H1 (cell line): ENCODE data around the gene FRMD4A. TPM values are rescaled to one million over a fixed set of nuclear protein-coding genes. Genes with fewer than 3 reads are reported as not detected.

Experiments used
- CTCF ChIA-PET: fragments of 300-600 bp; sonication (Branson Sonifier 250); formaldehyde crosslinking; loops from one replicate; lab custom pipeline; 2021; ENCODE audit not compliant: partially characterized antibody; lab: Charles Lee
- POLR2A ChIA-PET: fragments of 300-600 bp; sonication (Branson Sonifier 250); formaldehyde crosslinking; loops from one replicate; lab custom pipeline; 2021; ENCODE audit warnings: inconsistent platforms; ENCODE audit not compliant: partially characterized antibody; lab: Charles Lee
- DNase-seq, 2 experiments: peaks; one replicate each; pipeline versions ENCODE4 v3.0.0 to v3.0.0-alpha.2; 2010 to 2022; ENCODE audit warnings: low spot score in 2 of 2, low read depth in 1 of 2, mixed read lengths in 1 of 2
- FAIRE-seq: peaks from 2 replicates; lab custom pipeline; 2011; peaks lifted over from hg19 to GRCh38; lab: Jason Lieb, UNC
- H2AFZ ChIP-seq: 2 replicates; pipeline ENCODE4 v1.8.1; 2012; ENCODE audit warnings: low read length, inconsistent platforms
- H2AK5ac ChIP-seq: 2 replicates; pipeline ENCODE4 v1.6.1; 2013; ENCODE audit warnings: low read depth, low read length
- H2BK120ac ChIP-seq: replicated peaks from 2 replicates; pipeline ENCODE3; 2013; ENCODE audit warnings: low read depth, low read length, inconsistent platforms
- H2BK12ac ChIP-seq: 2 replicates; pipeline ENCODE4 v1.6.1; 2013; ENCODE audit warnings: low read depth, low read length
- H2BK15ac ChIP-seq: 2 replicates; pipeline ENCODE4 v1.6.1; 2013; ENCODE audit warnings: low read length
- H2BK20ac ChIP-seq: 2 replicates; pipeline ENCODE4 v1.6.1; 2013; ENCODE audit warnings: low read length
- H2BK5ac ChIP-seq: 2 replicates; pipeline ENCODE4 v1.6.1; 2013; ENCODE audit warnings: low read depth, low read length
- H3K14ac ChIP-seq: 2 replicates; pipeline ENCODE4 v1.6.1; 2013; ENCODE audit warnings: inconsistent platforms; ENCODE audit not compliant: insufficient read length
- H3K18ac ChIP-seq: 2 replicates; pipeline ENCODE4 v1.6.1; 2013; ENCODE audit warnings: low read length; ENCODE audit errors: extremely low read depth
- H3K23ac ChIP-seq: 2 replicates; pipeline ENCODE4 v1.6.1; 2013; ENCODE audit warnings: inconsistent platforms; ENCODE audit not compliant: insufficient read length
- H3K23me2 ChIP-seq: 2 replicates; pipeline ENCODE4 v1.6.1; 2013; ENCODE audit warnings: low read depth, low read length
- H3K27ac ChIP-seq: 2 replicates; pipeline ENCODE4 v1.6.1; 2011; ENCODE audit warnings: low read depth, low read length, inconsistent platforms
- H3K27me3 ChIP-seq, 4 experiments: replicated peaks in 1 of 4; 1 replicate in 1 of 4; 2 replicates in 3 of 4; pipeline versions ENCODE4 v1.6.1 to v1.8.1; 2011 to 2013; ENCODE audit warnings: low read length in 3 of 4, mild to moderate bottlenecking in 3 of 4, inconsistent platforms in 2 of 4, mixed read lengths in 2 of 4, moderate library complexity in 1 of 4; ENCODE audit not compliant: control insufficient read depth in 3 of 4, insufficient read depth in 3 of 4; ENCODE audit errors: extremely low read depth in 1 of 4
- H3K36me3 ChIP-seq, 4 experiments: 2 replicates each; pipeline versions ENCODE4 v1.6.1 to v1.8.1; 2011 to 2013; ENCODE audit warnings: mild to moderate bottlenecking in 4 of 4, low read length in 3 of 4, moderate library complexity in 2 of 4, control low read depth in 1 of 4, inconsistent platforms in 1 of 4; ENCODE audit not compliant: insufficient read depth in 4 of 4, control insufficient read depth in 2 of 4
- H3K4ac ChIP-seq: replicated peaks from 2 replicates; pipeline ENCODE3; 2013; ENCODE audit warnings: low read length, low read depth, mixed read lengths, inconsistent platforms; ENCODE audit not compliant: insufficient read length
- H3K4me1 ChIP-seq, 4 experiments: replicated peaks in 1 of 4; 1 replicate in 1 of 4; 2 replicates in 3 of 4; pipeline versions ENCODE4 v1.6.1 to v1.8.1; 2011 to 2013; ENCODE audit warnings: low read length in 3 of 4, inconsistent platforms in 2 of 4, mixed read lengths in 1 of 4; ENCODE audit not compliant: insufficient read depth in 4 of 4, control insufficient read depth in 3 of 4
- H3K4me2 ChIP-seq, 2 experiments: 2 replicates each; pipeline versions ENCODE4 v1.6.1 to v1.8.1; 2011 to 2013; ENCODE audit warnings: low read depth in 2 of 2, low read length in 2 of 2, control low read depth in 1 of 2, inconsistent platforms in 1 of 2, mild to moderate bottlenecking in 1 of 2; ENCODE audit not compliant: insufficient read depth in 1 of 2
- H3K4me3 ChIP-seq, 4 experiments: fragments of 200-600, 300-600 bp in 1 of 4; sonication (generic), shearing (Covaris generic), sonication (Bioruptor Twin) in 1 of 4; 2 replicates each; pipeline versions ENCODE4 v1.5.1 to v1.8.1; 2011 to 2016; ENCODE audit warnings: low read length in 4 of 4, low read depth in 3 of 4, control low read depth in 2 of 4, inconsistent platforms in 2 of 4, mild to moderate bottlenecking in 2 of 4, mixed read lengths in 1 of 4, moderate library complexity in 1 of 4; ENCODE audit not compliant: insufficient read depth in 2 of 4; ENCODE audit errors: extremely low read depth in 1 of 4
- H3K56ac ChIP-seq: replicated peaks from 2 replicates; pipeline ENCODE3; 2013; ENCODE audit warnings: low read depth, mild to moderate bottlenecking, mixed read lengths, low read length, inconsistent platforms; ENCODE audit not compliant: insufficient read length
- H3K79me1 ChIP-seq: 2 replicates; pipeline ENCODE4 v1.6.1; 2013; ENCODE audit warnings: low read depth, low read length, control low read depth
- H3K79me2 ChIP-seq, 2 experiments: 2 replicates each; pipeline versions ENCODE4 v1.6.1 to v1.8.1; 2012 to 2013; ENCODE audit warnings: low read length in 2 of 2, mild to moderate bottlenecking in 2 of 2, inconsistent platforms in 1 of 2; ENCODE audit not compliant: insufficient read depth in 2 of 2, control insufficient read depth in 1 of 2
- H3K9ac ChIP-seq, 4 experiments: replicated peaks in 1 of 4; 1 replicate in 1 of 4; 2 replicates in 3 of 4; pipeline versions ENCODE4 v1.6.1 to v1.8.1; 2011 to 2013; ENCODE audit warnings: low read depth in 3 of 4, low read length in 3 of 4, control low read depth in 2 of 4, mild to moderate bottlenecking in 2 of 4, moderate library complexity in 2 of 4, inconsistent platforms in 1 of 4; ENCODE audit errors: extremely low read depth in 1 of 4
- H3K9me3 ChIP-seq, 2 experiments: 2 replicates each; pipeline versions ENCODE4 v1.6.1 to v1.8.1; 2012 to 2013; ENCODE audit warnings: mild to moderate bottlenecking in 2 of 2, moderate library complexity in 2 of 2, control low read depth in 1 of 2, inconsistent platforms in 1 of 2, low read depth in 1 of 2, low read length in 1 of 2, mixed read lengths in 1 of 2; ENCODE audit not compliant: insufficient read depth in 2 of 2
- H4K20me1 ChIP-seq, 2 experiments: replicated peaks in 1 of 2; 2 replicates each; pipeline versions ENCODE3 to v1.8.1; 2011 to 2013; ENCODE audit warnings: inconsistent platforms in 2 of 2, low read length in 2 of 2, mild to moderate bottlenecking in 1 of 2; ENCODE audit not compliant: insufficient read depth in 2 of 2, control insufficient read depth in 1 of 2
- H4K5ac ChIP-seq: 2 replicates; pipeline ENCODE4 v1.6.1; 2013; ENCODE audit warnings: low read length, low read depth, mixed read lengths, inconsistent platforms; ENCODE audit not compliant: insufficient read length
- H4K8ac ChIP-seq: 2 replicates; pipeline ENCODE4 v1.8.0; 2013; ENCODE audit warnings: mild to moderate bottlenecking, moderate library complexity, low read length, inconsistent platforms; ENCODE audit not compliant: insufficient read depth; ENCODE audit errors: extremely low read depth
- H4K91ac ChIP-seq: replicated peaks from 2 replicates; pipeline ENCODE3; 2013; ENCODE audit warnings: low read length, mixed read lengths, inconsistent platforms; ENCODE audit not compliant: insufficient read length
- ASH2L ChIP-seq: fragments of 200-600, 300-600 bp; sonication (generic); IDR thresholded peaks from one replicate; pipeline ENCODE4 v1.7.1; 2017; ENCODE audit warnings: low read length
- CBX5 ChIP-seq: fragments of 300-800, 300-1000 bp; sonication (generic); IDR thresholded peaks from 2 replicates; pipeline ENCODE4 v1.7.1; 2016; ENCODE audit warnings: antibody characterized with exemption, low read length, low read depth
- CHD1 ChIP-seq: IDR thresholded peaks from 2 replicates; pipeline ENCODE4 v1.6.1; 2012; ENCODE audit warnings: low read depth, low read length, improper control_type of control experiment
- EGR1 ChIP-seq: IDR thresholded peaks from 2 replicates; pipeline ENCODE4 v1.6.1; 2011; ENCODE audit warnings: low read depth, low read length, borderline replicate concordance
- JUN ChIP-seq: IDR thresholded peaks from 2 replicates; pipeline ENCODE4 v1.6.1; 2011; ENCODE audit warnings: low read depth, mild to moderate bottlenecking, improper control_type of control experiment, low read length
- KDM4A ChIP-seq: IDR thresholded peaks from one replicate; pipeline ENCODE4 v1.7.1; 2012; ENCODE audit warnings: low read depth, mild to moderate bottlenecking, moderate library complexity, low read length, inconsistent platforms; ENCODE audit not compliant: severe bottlenecking
- KDM5A ChIP-seq: fragments of 200-600 bp; IDR thresholded peaks from 2 replicates; pipeline ENCODE4 v1.7.1; 2012; ENCODE audit warnings: mild to moderate bottlenecking, low read length, inconsistent platforms, mixed read lengths
- NANOG ChIP-seq: IDR thresholded peaks from 2 replicates; pipeline ENCODE4 v1.6.1; 2011; ENCODE audit warnings: low read length, low read depth, mild to moderate bottlenecking, inconsistent platforms; ENCODE audit not compliant: insufficient read depth, poor library complexity, severe bottlenecking
- RNF2 ChIP-seq: fragments of 200-900, 300-1000 bp; sonication (generic); IDR thresholded peaks from 2 replicates; pipeline ENCODE4 v1.7.1; 2016; ENCODE audit warnings: borderline replicate concordance, low read depth, mild to moderate bottlenecking, antibody characterized with exemption, low read length; ENCODE audit not compliant: poor library complexity, severe bottlenecking; ENCODE audit errors: missing control alignments
- RXRA ChIP-seq: IDR thresholded peaks from 2 replicates; pipeline ENCODE4 v1.6.1; 2011; ENCODE audit warnings: low read depth, mild to moderate bottlenecking, low read length, moderate library complexity; ENCODE audit not compliant: insufficient read depth
- SAP30 ChIP-seq: fragments of 300-600 bp; sonication (generic); IDR thresholded peaks from 2 replicates; pipeline ENCODE4 v1.7.1; 2012; ENCODE audit warnings: low read length, moderate library complexity, mild to moderate bottlenecking, inconsistent platforms; ENCODE audit not compliant: insufficient read depth, insufficient replicate concordance
- SP2 ChIP-seq: IDR thresholded peaks from 2 replicates; pipeline ENCODE4 v1.6.1; 2012; ENCODE audit warnings: mild to moderate bottlenecking, low read length, inconsistent platforms
- WGBS, 2 experiments: shearing (Covaris generic) in 1 of 2; methylation state at CpG; one replicate each; pipeline versions ENCODE4 v1.1.6 to v1.1.7; 2013 to 2015; ENCODE audit warnings: low lambda C conversion rate in 2 of 2, mixed read lengths in 2 of 2, inconsistent platforms in 1 of 2, low coverage in 1 of 2, missing lambda C conversion rate in 1 of 2; ENCODE audit not compliant: insufficient replicate concordance in 2 of 2, insufficient coverage in 1 of 2, insufficient read length in 1 of 2; ENCODE audit errors: extremely low coverage in 1 of 2, missing lambda C conversion rate in 1 of 2; 5-methylcytosine and 5-hydroxymethylcytosine counted together
- polyA plus RNA-seq, 7 experiments: library from polyadenylated mRNA; depleted of rRNA in 3 of 7; stranded (reverse) in 5 of 7; unstranded in 2 of 7; fragments of >200 nt in 5 of 7; fragments of 200-250 nt in 2 of 7; gene quantifications; 1 replicate in 5 of 7; 2 replicates in 1 of 7; 4 replicates in 1 of 7; pipeline versions ENCODE4 v1.2.1 to v1.2.3, GENCODE V29; 2011 to 2013; ENCODE audit warnings: missing spikeins in 2 of 7, mixed read lengths in 2 of 7
- total RNA-seq: library from RNA; stranded (reverse); fragmentation: NEBNext Ultra II Directional; extraction: Animal tissue kit (Norgen Biotek cat#: 25700); gene quantifications from 2 replicates; pipeline ENCODE4 v1.2.1, GENCODE V29; 2021

Gene FRMD4A
- total and polyA plus RNA-seq, 2 of the 8 experiments (the other 6 are each of a cell fraction or from before 2014, with no cell fraction given), result 38.6 to 39.6 TPM

DNA sequence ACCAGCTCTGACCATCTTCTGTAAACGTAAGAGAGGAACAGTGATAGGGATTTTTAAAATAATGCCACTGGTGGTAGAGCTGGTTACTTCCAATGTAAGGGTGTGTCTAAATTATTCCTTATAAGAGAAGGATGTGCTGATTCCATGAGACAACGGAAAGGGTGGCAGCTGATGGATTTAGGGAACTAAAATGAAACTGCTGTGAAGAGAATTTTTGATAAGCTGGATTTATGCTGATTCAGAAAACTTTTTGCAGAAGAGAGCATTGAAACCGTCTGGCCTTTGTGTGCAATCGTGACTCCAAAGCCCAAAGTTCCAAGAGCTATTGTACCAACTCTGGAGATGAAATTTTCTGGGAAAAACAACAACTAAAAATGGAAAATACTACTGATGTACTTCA, 443.0 kb downstream of the FRMD4A start:
- Histone ChIP-seq H2BK5ac (no peak overlapping the region), H3K9me3 (no peaks in the 10 kb centered on the region)
- FAIRE-seq, result no peak
- TF ChIP-seq KDM5A (no peak), RNF2 (no peak), EGR1 (no peak), CBX5 (no peak), SP2 (no peak), SAP30 (no peak), ASH2L (no peak), CHD1 (no peak), JUN (no peak), RXRA (no peak), KDM4A (no peak), NANOG (no peak)
- TF ChIP-seq, all 59 proteins: peak for 0
- H4K5ac ChIP-seq, result no peak overlapping the region
- H2AK5ac ChIP-seq, result 0 out of 2 replicates have a peak overlapping the region, but pooled peaks have one; percentile 69
- H4K8ac ChIP-seq, result no peak overlapping the region
- ChIA-PET CTCF (interaction anchor here (1.0 to 1.7 kb wide), 3 partner anchors 83 to 146 kb away, joined by 3 to 4 read pairs (median 3); no protein-coding TSS in a partner anchor), POLR2A (no interaction called here)
- no peak overlapping the region for H3K27ac ChIP-seq
- H4K91ac ChIP-seq, result no peak overlapping the region
- H4K20me1 ChIP-seq, result peaks cover 0 to 2% of the 10 kb centered on the region in 2 experiments
- peaks cover 0 to 13% (median 4%) of the 10 kb centered on the region in 4 experiments; a peak in 5 of 7 replicates for H3K27me3 ChIP-seq
- DNase-seq, result no peak
- no peak overlapping the region for H3K4ac ChIP-seq
- H3K79me2 ChIP-seq, result peaks cover 6 to 64% of the 10 kb centered on the region in 2 experiments
- H3K36me3 ChIP-seq, result no peaks in the 10 kb centered on the region
- no peak overlapping the region for H2BK15ac ChIP-seq
- H3K4me2 ChIP-seq, result no peak overlapping the region
- H3K79me1 ChIP-seq, result peaks cover 7% of the 10 kb centered on the region; the same call in 1 of the 2 replicates
- 93% methylated on average over 4 of the region's 4 CpGs; no CpG with 5 or more reads in 1 of the 2 experiments for WGBS, 2 experiments
- no peak overlapping the region; a peak in 1 of 7 replicates for H3K9ac ChIP-seq
- no peak overlapping the region for H2BK20ac ChIP-seq
- H3K56ac ChIP-seq, result no peak overlapping the region
- no peak overlapping the region for H3K14ac ChIP-seq
- H3K18ac ChIP-seq, result no peak overlapping the region
- no peak overlapping the region for H2BK120ac ChIP-seq
- no peak overlapping the region for H2BK12ac ChIP-seq
- H3K23ac ChIP-seq, result no peak overlapping the region
- H3K23me2 ChIP-seq, result peaks cover 9% of the 10 kb centered on the region; the same call in 1 of the 2 replicates
- H3K4me3 ChIP-seq, result no peak overlapping the region
- no peak overlapping the region for H2AFZ ChIP-seq
- H3K4me1 ChIP-seq, result peaks cover 9 to 18% (median 17%) of the 10 kb centered on the region in 4 experiments; a peak in 6 of 7 replicates
